GM19193 (cell line): Measurements from ENCODE around the gene MEF2D.

Source experiments
- POLR2A ChIP-seq: IDR thresholded peaks from 4 replicates; pipeline ENCODE4 v1.6.1; 2011; ENCODE audit not compliant: insufficient read depth, insufficient read length; ENCODE audit errors: extremely low read depth

MEF2D gene

DNA sequence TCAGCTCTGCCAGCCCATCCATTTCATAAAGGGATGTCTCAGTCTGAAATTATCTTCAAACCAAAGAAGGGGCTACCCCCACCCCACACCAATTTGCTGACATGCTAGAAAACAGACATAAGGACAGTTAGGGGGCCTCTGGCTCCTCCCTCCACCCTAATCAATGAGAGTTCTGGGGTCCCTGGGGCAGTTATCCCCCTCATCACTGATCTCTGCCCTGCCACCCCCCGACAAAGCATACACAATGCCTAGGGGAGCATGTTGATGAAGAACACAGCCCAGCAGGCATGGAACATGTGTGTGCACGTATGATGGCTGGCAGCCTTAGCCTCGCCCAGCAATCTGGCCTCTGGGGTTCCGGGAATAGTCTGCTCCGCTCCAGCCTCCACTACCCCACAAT is 72.6 kb downstream of the MEF2D start:
- no peak for TF ChIP-seq POLR2A

DNA sequence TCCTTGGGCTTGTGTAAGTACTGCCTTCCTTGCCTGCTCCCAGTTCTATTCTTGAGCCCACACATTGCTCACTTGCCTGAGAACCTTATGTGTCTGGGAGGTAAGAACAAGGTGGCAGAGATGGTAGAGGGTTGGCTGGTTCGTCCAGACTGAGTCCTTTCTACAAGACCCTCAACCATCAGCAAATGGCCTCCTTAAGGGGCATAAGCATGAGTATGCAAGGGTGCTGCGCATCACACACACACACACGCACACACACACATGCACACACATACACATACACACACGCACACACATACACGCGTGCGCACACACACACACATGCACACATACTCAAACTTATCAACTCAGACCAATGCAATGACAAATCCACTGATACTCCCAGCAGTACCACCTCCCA is 74.6 kb downstream of the MEF2D start:
- TF ChIP-seq POLR2A = no peak

GRCh38 chr1:156424806-156425432 is 75.7 kb downstream of the MEF2D start:
- no peak for TF ChIP-seq POLR2A

- TF ChIP-seq POLR2A = no peak
These were observed 76.9 kb downstream of the MEF2D start for GRCh38 chr1:156423422-156424352.

GRCh38 chr1:156422602-156423091 is 77.9 kb downstream of the MEF2D start:
- TF ChIP-seq POLR2A = no peak

DNA sequence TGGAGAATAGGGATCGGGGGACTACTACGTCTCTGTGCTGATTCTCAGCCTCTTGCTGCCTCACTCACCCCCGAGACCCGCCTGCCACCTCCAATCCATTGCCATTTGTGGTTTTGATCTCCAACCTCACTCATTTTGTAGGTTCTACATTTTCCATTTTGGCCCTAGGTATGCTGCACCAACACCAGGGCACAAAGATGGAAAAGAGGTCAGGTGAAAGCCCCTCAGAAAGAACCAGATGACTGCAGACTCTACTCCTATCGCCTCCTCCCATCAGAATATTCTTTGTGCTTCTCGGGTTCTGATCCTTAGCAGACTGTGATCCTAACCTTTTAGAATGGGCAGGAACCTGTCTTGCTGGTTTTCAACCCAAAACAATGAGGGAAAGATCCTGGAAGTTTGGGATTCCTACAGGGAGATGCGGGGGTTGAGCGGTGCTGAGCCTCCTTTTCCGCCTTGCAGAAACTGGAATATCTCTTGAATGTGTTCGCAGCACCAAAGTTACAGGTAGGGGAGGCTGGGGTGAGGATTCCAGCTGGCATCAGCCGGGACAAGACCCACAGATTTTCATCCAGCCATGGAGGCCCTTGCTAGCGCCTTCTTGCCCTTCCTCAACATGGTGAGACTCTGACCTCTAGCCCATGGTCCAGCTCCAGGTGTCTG is 78.5 kb downstream of the MEF2D start:
- TF ChIP-seq POLR2A = no peak

DNA sequence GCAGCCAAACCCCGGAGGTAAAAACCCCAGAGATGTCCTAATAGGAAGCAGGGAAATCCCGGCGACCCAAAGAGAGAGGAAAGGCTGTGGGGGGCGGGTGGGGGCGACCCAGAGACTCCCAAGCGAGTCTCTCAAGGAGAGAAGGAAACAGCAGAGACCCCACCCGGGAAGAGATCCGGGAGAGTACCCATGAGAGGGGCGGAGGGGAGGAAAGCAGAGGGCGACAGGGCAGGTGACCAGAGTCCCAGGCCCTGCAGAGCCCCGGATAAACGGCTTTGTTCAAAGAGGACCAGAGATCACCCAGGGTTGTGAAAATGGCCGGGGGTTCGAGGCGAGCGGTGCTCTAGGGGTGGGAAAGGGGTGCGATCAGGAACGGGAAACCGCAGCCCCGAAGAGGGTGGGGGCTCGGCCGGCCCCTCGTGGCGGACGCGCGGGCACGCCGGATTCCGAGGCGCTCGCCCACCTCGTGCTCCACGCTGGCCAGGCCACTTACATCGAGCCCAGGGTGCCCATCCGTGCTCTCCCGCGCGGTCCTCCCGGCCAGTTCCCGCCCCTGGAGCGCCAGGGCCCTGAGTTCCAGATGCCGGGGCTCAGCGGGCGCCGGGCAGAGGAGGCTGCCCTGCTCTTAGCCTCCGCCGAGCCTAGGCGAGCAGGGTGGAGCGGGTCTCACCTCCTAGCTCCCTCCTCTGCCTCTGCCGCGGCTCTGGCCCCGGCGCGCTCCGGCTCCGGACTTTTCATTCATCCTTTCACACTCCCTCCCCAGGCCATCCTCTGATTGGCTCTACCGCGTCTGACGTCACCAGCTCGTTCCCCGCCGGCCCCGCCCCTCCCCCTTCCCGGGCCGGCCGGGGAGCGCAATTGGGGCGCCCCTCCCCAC is 79.3 kb downstream of the MEF2D start:
- TF ChIP-seq POLR2A = peak; percentile 72

DNA sequence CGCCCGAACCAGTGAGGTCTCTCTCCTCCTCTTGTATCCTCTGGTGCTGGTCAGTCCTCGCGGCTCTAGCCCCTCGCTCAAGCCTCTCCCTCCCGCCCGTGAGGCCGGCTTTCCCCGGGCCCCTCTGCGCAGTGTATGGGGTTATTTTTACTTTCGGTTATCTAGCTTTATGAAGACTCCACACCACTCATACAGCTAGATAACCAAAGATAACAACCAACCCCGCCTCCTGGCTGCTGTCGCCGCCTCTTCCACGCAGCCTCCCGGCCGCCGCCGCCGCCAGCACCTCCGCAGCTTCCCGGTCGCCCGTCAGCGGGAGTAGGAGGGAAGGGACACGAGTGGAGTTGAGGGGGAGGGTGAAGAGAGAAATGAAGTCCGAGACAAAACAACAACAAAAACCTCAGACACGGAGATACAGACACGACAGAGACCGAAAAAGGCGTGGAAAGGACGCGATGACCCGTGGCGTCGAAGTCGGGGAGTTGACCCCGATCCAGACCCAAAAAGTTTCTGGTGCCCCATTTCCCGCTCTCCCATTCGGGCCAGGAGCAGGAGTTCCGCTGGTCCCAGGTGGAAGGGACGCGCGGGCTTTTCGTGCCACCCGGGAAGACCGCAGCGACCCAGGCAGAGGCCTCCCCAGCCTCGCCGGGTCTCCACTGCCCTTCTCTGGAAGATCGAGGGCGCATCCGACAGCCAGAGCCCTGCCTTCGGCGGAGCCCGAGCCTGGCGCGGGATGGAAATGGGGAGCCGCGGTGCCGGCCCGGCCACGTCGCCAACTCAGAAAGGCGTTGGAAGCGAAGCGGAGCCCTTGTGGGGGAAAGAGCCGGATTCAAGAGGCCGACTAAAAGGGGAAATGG is 80.1 kb downstream of the MEF2D start:
- TF ChIP-seq POLR2A = peak; percentile 40

DNA sequence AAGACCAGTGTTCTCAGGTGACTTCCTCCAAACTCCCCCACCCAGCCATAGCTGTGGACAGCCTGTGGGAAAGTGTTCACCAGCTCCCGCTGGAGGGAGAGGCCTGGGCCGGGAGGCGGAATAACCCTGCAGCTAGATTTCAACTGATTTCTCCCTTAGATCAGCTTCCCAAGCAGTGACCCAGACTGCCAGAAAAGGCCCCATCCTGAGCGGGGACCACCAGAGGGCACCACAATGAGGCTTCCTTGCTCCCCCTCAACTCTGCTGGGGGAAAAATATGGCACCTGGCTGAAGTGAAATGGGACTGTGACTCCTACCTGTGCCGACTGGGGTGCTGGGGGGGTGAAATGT is 80.7 kb downstream of the MEF2D start:
- TF ChIP-seq POLR2A = no peak

GRCh38 chr1:156418416-156419070 is 82.0 kb downstream of the MEF2D start:
- TF ChIP-seq POLR2A = no peak

DNA sequence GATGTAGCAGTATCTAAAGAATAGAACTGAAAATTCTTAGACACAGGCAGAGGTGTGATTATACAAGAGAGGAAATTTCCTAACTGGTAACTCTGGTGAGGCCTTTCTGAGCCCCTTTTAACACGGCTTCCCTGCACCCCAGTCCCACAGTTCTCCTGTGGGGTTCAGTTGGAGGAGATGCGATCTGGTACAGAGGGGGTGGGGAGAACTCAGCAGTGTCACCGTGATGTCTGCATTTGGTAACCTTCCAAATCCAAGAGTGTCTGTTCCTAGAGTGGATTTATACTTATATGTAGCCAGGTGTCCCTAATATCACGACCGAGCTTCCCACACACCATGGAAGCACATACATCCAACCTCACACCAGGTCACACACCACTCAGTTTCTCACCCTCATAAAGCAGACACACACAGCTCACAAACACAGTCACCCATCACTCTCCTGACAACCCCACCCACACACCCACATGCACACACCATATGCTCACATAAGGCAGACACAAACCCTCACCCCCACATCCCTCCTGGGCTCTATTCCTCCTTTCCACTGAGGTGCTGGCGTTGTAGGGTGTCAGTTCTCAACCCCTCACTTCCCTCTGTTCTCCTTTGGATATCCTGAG is 83.1 kb downstream of the MEF2D start:
- TF ChIP-seq POLR2A = no peak

- no peak for TF ChIP-seq POLR2A
These were observed 83.6 kb downstream of the MEF2D start for GRCh38 chr1:156416993-156417392.

DNA sequence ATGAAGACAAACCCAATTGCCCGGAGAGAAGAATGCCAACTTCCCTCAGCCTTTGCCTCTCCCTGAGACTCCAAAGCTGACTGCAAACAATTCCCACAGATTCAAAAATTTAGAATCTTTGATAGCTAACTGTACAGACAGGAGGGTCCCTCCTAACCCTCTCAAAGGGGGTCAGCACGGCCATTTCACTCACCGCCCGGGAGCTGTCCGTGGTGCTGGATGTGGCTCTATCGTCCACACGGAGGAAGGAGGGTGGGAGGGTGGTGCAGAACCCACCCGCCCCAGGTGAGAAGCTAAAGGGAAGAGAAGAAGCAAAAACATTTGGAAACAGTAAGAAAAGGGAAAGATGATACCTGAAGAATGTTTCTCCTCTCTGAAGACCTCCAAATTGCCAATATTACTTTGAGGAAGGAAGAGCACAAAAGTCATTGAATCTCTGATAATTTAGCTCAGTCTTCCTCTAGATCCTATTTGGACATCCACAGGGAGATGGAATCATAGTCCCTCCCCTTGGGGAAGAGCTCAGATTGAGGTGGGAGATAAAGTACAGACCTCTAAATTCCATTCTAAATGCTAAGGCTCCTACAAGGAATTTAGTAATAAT is 86.0 kb downstream of the MEF2D start:
- TF ChIP-seq POLR2A = no peak
